ENCODE data around the gene CCN2. TPM values are rescaled to one million over a fixed set of nuclear protein-coding genes. Genes with fewer than 3 reads are reported as not detected.

The CCN2 gene
- total RNA-seq, 1 experiment from 2014 or later = 3.1 TPM

GRCh38 chr6:131900231-131900630, 50.9 kb downstream of the CCN2 start (continued):
- no peak for TF ChIP-seq CTCF (IDR thresholded peaks at IDR 0.05 in 2 of 3, conservative IDR thresholded peaks at IDR 0.05 in 1 of 3; ENCODE audit: borderline replicate concordance in 1 of 3, insufficient read depth in 1 of 3, low read depth in 2 of 3, low read length in 2 of 3)
- TF ChIP-seq POLR2A (IDR thresholded peaks at IDR 0.05; ENCODE audit: borderline replicate concordance, extremely low read depth, insufficient read depth, insufficient read length) = no peak

GRCh38 chr6:131898718-131899117, 52.5 kb downstream of the CCN2 start:
- BruUV-seq (replicated peaks) = no TSS peak
- Histone ChIP-seq H3K4me3 (replicated peaks in 1 of 2; ENCODE audit: low read depth in 1 of 2, low read length in 2 of 2) (no peak overlapping the region), H3K27ac (ENCODE audit: low read depth, low read length) (no peak overlapping the region), H3K9me2 (ENCODE audit: insufficient read depth) (no peaks in the 10 kb centered on the region), H3K4me1 (ENCODE audit: control insufficient read depth in 1 of 2, insufficient read depth in 2 of 2, low read length in 2 of 2) (no peaks in the 10 kb centered on the region), H4K20me1 (ENCODE audit: insufficient read depth) (no peaks in the 10 kb centered on the region), H3K9me3 (ENCODE audit: control insufficient read depth in 1 of 2, insufficient read depth in 1 of 2, low read depth in 1 of 2, low read length in 2 of 2) (peaks cover 0 to 2% of the 10 kb centered on the region in 2 experiments; a peak in 2 of 4 replicates), H3K9ac (ENCODE audit: low read length) (no peak overlapping the region), H3K4me2 (ENCODE audit: low read length) (no peak overlapping the region), H3K27me3 (ENCODE audit: insufficient read depth, low read length) (no peaks in the 10 kb centered on the region), H2AFZ (ENCODE audit: low read depth, low read length, poor library complexity, severe bottlenecking) (no peak overlapping the region), H3K36me3 (ENCODE audit: control insufficient read depth in 1 of 2, insufficient read depth in 2 of 2, low read length in 2 of 2) (no peaks in the 10 kb centered on the region), H3K79me2 (ENCODE audit: insufficient read depth, low read length) (no peaks in the 10 kb centered on the region)
- RAD21 ChIA-PET (ENCODE audit: low non-redundant PET in 1 of 2, low total read pairs in 2 of 2, uncharacterized antibody in 2 of 2, unreplicated experiment in 2 of 2) = no interaction called here
- TF ChIP-seq, protein P1, sequence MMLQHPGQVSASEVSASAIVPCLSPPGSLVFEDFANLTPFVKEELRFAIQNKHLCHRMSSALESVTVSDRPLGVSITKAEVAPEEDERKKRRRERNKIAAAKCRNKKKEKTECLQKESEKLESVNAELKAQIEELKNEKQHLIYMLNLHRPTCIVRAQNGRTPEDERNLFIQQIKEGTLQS (IDR thresholded peaks at IDR 0.05) = no peak
- TF ChIP-seq SIN3A (IDR thresholded peaks at IDR 0.05; ENCODE audit: low read depth) = no peak
- TF ChIP-seq RAD21 (IDR thresholded peaks at IDR 0.05; ENCODE audit: low read depth) = no peak
- no peak for TF ChIP-seq CBX3 (IDR thresholded peaks at IDR 0.05; ENCODE audit: low read depth)
- no peak for TF ChIP-seq POLR2AphosphoS5 (IDR thresholded peaks at IDR 0.05; ENCODE audit: low read depth, low read length)
- TF ChIP-seq EGR1 (IDR thresholded peaks at IDR 0.05; ENCODE audit: low read depth) = no peak
- TF ChIP-seq SP1 (IDR thresholded peaks at IDR 0.05; ENCODE audit: low read depth) = no peak
- no peak for DNase-seq (ENCODE audit: low read depth, low spot score)
- no peak for ATAC-seq
- intact Hi-C loops (cut with micrococcal nuclease) = no loop called here
- CTCF ChIA-PET = no interaction called here
- POLR2A ChIA-PET = no interaction called here

Other genes starting within 250 kb of the CCN2 start
- not detected for gene OR2A4, start 250.0 kb downstream of the CCN2 start, total RNA-seq (2021; ENCODE audit: unreplicated experiment)
- gene CTAGE9, start 240.4 kb downstream of the CCN2 start, total RNA-seq (2021; ENCODE audit: unreplicated experiment) = not detected
- 6.5 TPM for gene ENPP1, start 143.4 kb downstream of the CCN2 start, total RNA-seq (2021; ENCODE audit: unreplicated experiment)